GM23338 (cell line): ENCODE results near the gene PIGH.

Experiments
- CREB1 ChIP-seq: fragments of 250-450 bp; sonication (Bioruptor Pico); IDR thresholded peaks from 2 replicates; pipeline ENCODE4 v1.5.0; 2020; ENCODE audit warnings: low read depth, mild to moderate bottlenecking, moderate library complexity
- EZH2 ChIP-seq: fragments of 200-600 bp; sonication (generic); IDR thresholded peaks from one replicate; pipeline ENCODE4 v1.8.0; 2017; ENCODE audit warnings: antibody characterized with exemption, mild to moderate bottlenecking, low read depth; ENCODE audit not compliant: unreplicated experiment
- EZH2phosphoT487 ChIP-seq: fragments of 200-600 bp; sonication (generic); IDR thresholded peaks from one replicate; pipeline ENCODE4 v1.8.1; 2018; ENCODE audit warnings: antibody characterized with exemption; ENCODE audit not compliant: unreplicated experiment
- JUNB ChIP-seq: IDR thresholded peaks from one replicate; pipeline ENCODE4 v1.6.1; 2016; ENCODE audit warnings: antibody characterized with exemption; ENCODE audit not compliant: unreplicated experiment
- NANOG ChIP-seq: IDR thresholded peaks from 2 replicates; pipeline ENCODE4 v1.6.1; 2016; ENCODE audit warnings: antibody characterized with exemption, borderline replicate concordance
- POLR2AphosphoS5 ChIP-seq: IDR thresholded peaks from 2 replicates; pipeline ENCODE4 v1.6.1; 2016; ENCODE audit warnings: antibody characterized with exemption, low read depth
- ZNF114 ChIP-seq: fragments of 250-450 bp; sonication (Bioruptor Pico); IDR thresholded peaks from 2 replicates; pipeline ENCODE4 v1.5.0; 2020; ENCODE audit warnings: mild to moderate bottlenecking, moderate library complexity
- ZNF331 ChIP-seq: fragments of 250-450 bp; sonication (Bioruptor Pico); IDR thresholded peaks from 2 replicates; pipeline ENCODE4 v1.5.0; 2020; ENCODE audit warnings: low read depth, mild to moderate bottlenecking, moderate library complexity
- TF ChIP-seq, protein P1 (sequence below), 2 experiments: fragments of 200-600 bp in 1 of 2; sonication (generic) in 1 of 2; conservative IDR thresholded peaks; 2 replicates each; pipeline versions ENCODE4 v1.5.1 to v1.6.1; 2016 to 2017; ENCODE audit warnings: antibody characterized with exemption in 2 of 2, low read depth in 2 of 2, mild to moderate bottlenecking in 2 of 2, moderate library complexity in 1 of 2
- TF ChIP-seq, protein P2 (sequence below): IDR thresholded peaks from one replicate; pipeline ENCODE4 v1.6.1; 2018; ENCODE audit warnings: antibody characterized with exemption; ENCODE audit not compliant: unreplicated experiment
- TF ChIP-seq, protein P3 (sequence below): fragments of 250-450 bp; sonication (Bioruptor Pico); IDR thresholded peaks from 2 replicates; pipeline ENCODE4 v1.5.0; 2020; ENCODE audit warnings: mild to moderate bottlenecking, moderate library complexity

DNA sequence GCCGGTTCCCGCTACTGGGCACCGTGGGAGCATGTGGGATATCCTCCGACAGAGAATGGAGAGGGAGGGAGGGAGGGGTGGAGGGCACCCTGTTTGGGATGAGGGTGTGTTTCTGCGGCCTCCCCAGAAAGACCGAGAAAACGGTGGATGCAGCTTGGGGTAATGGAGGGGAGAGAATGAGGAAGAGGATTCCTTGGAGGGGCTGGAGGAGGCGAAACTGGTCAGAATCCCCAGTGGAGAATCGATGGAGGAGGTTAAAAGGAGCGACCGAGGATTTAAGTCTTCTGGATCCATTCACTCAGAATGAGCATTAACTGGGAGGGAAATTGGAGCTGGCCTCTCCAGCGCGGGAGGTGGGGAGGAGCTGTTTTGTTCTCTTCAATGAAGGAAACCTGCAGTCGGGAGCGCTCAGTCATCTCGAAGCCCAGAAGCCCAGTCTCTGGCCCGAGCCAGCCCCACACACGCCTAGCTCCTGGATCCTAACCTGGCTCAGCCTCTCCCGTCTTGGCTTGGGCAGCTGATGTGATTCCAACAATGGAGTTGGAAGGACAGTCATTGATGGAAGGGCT, 20.2 kb upstream of the PIGH start:
- TF ChIP-seq, protein P1, sequence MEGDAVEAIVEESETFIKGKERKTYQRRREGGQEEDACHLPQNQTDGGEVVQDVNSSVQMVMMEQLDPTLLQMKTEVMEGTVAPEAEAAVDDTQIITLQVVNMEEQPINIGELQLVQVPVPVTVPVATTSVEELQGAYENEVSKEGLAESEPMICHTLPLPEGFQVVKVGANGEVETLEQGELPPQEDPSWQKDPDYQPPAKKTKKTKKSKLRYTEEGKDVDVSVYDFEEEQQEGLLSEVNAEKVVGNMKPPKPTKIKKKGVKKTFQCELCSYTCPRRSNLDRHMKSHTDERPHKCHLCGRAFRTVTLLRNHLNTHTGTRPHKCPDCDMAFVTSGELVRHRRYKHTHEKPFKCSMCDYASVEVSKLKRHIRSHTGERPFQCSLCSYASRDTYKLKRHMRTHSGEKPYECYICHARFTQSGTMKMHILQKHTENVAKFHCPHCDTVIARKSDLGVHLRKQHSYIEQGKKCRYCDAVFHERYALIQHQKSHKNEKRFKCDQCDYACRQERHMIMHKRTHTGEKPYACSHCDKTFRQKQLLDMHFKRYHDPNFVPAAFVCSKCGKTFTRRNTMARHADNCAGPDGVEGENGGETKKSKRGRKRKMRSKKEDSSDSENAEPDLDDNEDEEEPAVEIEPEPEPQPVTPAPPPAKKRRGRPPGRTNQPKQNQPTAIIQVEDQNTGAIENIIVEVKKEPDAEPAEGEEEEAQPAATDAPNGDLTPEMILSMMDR (conservative IDR thresholded peaks at IDR 0.05; ENCODE audit: low read depth in 2 of 2), result no peak
- TF ChIP-seq, protein P2, sequence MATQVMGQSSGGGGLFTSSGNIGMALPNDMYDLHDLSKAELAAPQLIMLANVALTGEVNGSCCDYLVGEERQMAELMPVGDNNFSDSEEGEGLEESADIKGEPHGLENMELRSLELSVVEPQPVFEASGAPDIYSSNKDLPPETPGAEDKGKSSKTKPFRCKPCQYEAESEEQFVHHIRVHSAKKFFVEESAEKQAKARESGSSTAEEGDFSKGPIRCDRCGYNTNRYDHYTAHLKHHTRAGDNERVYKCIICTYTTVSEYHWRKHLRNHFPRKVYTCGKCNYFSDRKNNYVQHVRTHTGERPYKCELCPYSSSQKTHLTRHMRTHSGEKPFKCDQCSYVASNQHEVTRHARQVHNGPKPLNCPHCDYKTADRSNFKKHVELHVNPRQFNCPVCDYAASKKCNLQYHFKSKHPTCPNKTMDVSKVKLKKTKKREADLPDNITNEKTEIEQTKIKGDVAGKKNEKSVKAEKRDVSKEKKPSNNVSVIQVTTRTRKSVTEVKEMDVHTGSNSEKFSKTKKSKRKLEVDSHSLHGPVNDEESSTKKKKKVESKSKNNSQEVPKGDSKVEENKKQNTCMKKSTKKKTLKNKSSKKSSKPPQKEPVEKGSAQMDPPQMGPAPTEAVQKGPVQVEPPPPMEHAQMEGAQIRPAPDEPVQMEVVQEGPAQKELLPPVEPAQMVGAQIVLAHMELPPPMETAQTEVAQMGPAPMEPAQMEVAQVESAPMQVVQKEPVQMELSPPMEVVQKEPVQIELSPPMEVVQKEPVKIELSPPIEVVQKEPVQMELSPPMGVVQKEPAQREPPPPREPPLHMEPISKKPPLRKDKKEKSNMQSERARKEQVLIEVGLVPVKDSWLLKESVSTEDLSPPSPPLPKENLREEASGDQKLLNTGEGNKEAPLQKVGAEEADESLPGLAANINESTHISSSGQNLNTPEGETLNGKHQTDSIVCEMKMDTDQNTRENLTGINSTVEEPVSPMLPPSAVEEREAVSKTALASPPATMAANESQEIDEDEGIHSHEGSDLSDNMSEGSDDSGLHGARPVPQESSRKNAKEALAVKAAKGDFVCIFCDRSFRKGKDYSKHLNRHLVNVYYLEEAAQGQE, result no peak
- TF ChIP-seq, protein P3, sequence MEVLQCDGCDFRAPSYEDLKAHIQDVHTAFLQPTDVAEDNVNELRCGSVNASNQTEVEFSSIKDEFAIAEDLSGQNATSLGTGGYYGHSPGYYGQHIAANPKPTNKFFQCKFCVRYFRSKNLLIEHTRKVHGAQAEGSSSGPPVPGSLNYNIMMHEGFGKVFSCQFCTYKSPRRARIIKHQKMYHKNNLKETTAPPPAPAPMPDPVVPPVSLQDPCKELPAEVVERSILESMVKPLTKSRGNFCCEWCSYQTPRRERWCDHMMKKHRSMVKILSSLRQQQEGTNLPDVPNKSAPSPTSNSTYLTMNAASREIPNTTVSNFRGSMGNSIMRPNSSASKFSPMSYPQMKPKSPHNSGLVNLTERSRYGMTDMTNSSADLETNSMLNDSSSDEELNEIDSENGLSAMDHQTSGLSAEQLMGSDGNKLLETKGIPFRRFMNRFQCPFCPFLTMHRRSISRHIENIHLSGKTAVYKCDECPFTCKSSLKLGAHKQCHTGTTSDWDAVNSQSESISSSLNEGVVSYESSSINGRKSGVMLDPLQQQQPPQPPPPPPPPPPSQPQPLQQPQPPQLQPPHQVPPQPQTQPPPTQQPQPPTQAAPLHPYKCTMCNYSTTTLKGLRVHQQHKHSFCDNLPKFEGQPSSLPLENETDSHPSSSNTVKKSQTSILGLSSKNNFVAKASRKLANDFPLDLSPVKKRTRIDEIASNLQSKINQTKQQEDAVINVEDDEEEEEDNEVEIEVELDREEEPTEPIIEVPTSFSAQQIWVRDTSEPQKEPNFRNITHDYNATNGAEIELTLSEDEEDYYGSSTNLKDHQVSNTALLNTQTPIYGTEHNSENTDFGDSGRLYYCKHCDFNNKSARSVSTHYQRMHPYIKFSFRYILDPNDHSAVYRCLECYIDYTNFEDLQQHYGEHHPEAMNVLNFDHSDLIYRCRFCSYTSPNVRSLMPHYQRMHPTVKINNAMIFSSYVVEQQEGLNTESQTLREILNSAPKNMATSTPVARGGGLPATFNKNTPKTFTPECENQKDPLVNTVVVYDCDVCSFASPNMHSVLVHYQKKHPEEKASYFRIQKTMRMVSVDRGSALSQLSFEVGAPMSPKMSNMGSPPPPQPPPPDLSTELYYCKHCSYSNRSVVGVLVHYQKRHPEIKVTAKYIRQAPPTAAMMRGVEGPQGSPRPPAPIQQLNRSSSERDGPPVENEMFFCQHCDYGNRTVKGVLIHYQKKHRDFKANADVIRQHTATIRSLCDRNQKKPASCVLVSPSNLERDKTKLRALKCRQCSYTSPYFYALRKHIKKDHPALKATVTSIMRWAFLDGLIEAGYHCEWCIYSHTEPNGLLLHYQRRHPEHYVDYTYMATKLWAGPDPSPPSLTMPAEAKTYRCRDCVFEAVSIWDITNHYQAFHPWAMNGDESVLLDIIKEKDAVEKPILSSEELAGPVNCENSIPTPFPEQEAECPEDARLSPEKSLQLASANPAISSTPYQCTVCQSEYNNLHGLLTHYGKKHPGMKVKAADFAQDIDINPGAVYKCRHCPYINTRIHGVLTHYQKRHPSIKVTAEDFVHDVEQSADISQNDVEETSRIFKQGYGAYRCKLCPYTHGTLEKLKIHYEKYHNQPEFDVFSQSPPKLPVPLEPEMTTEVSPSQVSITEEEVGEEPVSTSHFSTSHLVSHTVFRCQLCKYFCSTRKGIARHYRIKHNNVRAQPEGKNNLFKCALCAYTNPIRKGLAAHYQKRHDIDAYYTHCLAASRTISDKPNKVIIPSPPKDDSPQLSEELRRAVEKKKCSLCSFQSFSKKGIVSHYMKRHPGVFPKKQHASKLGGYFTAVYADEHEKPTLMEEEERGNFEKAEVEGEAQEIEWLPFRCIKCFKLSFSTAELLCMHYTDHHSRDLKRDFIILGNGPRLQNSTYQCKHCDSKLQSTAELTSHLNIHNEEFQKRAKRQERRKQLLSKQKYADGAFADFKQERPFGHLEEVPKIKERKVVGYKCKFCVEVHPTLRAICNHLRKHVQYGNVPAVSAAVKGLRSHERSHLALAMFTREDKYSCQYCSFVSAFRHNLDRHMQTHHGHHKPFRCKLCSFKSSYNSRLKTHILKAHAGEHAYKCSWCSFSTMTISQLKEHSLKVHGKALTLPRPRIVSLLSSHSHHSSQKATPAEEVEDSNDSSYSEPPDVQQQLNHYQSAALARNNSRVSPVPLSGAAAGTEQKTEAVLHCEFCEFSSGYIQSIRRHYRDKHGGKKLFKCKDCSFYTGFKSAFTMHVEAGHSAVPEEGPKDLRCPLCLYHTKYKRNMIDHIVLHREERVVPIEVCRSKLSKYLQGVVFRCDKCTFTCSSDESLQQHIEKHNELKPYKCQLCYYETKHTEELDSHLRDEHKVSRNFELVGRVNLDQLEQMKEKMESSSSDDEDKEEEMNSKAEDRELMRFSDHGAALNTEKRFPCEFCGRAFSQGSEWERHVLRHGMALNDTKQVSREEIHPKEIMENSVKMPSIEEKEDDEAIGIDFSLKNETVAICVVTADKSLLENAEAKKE (CRISPR knock-in tag), result no peak
- TF ChIP-seq CREB1 (CRISPR knock-in tag) (no peak), JUNB (no peak), EZH2phosphoT487 (no peak), EZH2 (no peak), POLR2AphosphoS5 (no peak), ZNF114 (CRISPR knock-in tag) (no peak), NANOG (no peak), ZNF331 (CRISPR knock-in tag) (no peak)
